ENCODE results near the gene NDUFAF3. TPM values are rescaled to one million over a fixed set of nuclear protein-coding genes. Genes with fewer than 3 reads are reported as not detected.

The NDUFAF3 gene
- polyA plus RNA-seq, 1 of the 3 experiments (the other 2 are of a cell fraction), result 104 TPM

DNA sequence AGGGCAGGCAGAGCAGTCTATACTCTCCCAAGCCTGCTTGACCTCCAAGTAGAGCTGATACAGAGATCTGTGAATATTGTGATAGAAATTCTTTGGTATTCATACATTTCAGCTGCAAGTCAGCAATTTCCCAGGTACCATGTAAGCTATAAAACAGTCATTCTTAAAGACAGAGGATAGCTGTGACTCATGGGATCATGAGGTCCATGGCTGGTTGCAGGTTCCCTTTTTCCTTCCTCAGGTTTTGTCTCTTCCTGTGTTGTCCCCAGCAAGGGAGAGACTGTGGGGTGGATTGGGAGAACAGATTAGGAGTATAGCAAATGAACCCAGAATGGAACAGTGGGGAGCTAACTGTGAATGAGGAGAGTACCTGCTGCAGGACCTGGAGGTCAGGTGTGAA lies 37.3 kb upstream of the NDUFAF3 start:
- Histone ChIP-seq H3K9me2 (no peaks in the 10 kb centered on the region), H3F3A (replicated peaks; ENCODE audit: insufficient read depth) (peaks cover 11% of the 10 kb centered on the region), H3K27ac (ENCODE audit: low read depth in 2 of 2, low read length in 1 of 2) (no peak overlapping the region), H2AFZ (ENCODE audit: low read depth) (no peak overlapping the region), H4K20me1 (ENCODE audit: insufficient read depth) (no peaks in the 10 kb centered on the region), H3K36me3 (replicated peaks in 1 of 2; ENCODE audit: control insufficient read depth in 1 of 2, insufficient read depth in 2 of 2, low read length in 1 of 2) (peaks cover 33 to 48% of the 10 kb centered on the region in 2 experiments), H3K27me3 (ENCODE audit: insufficient read depth) (no peaks in the 10 kb centered on the region), H3K9me3 (no peaks in the 10 kb centered on the region), H3K9ac (no peak overlapping the region), H3K4me3 (ENCODE audit: low read depth in 2 of 2, low read length in 1 of 2) (no peak overlapping the region), H3K79me2 (ENCODE audit: insufficient read depth) (no peaks in the 10 kb centered on the region), H3K4me1 (ENCODE audit: control insufficient read depth in 1 of 2, insufficient read depth in 2 of 2, low read depth in 1 of 2, low read length in 1 of 2) (no peaks in the 10 kb centered on the region), H3K4me2 (no peak overlapping the region)
- no peak for DNase-seq
- ChIA-PET POLR2A (no interaction called here), CTCF (interaction anchor here (0.7 to 1.2 kb wide), 3 partner anchors 20 to 33 kb away, joined by 3 to 5 read pairs (median 3); no protein-coding TSS in a partner anchor)
- TF ChIP-seq, protein P1, sequence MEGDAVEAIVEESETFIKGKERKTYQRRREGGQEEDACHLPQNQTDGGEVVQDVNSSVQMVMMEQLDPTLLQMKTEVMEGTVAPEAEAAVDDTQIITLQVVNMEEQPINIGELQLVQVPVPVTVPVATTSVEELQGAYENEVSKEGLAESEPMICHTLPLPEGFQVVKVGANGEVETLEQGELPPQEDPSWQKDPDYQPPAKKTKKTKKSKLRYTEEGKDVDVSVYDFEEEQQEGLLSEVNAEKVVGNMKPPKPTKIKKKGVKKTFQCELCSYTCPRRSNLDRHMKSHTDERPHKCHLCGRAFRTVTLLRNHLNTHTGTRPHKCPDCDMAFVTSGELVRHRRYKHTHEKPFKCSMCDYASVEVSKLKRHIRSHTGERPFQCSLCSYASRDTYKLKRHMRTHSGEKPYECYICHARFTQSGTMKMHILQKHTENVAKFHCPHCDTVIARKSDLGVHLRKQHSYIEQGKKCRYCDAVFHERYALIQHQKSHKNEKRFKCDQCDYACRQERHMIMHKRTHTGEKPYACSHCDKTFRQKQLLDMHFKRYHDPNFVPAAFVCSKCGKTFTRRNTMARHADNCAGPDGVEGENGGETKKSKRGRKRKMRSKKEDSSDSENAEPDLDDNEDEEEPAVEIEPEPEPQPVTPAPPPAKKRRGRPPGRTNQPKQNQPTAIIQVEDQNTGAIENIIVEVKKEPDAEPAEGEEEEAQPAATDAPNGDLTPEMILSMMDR (IDR thresholded peaks at IDR 0.05), result no peak
- TF ChIP-seq EP300 (IDR thresholded peaks at IDR 0.05; ENCODE audit: borderline replicate concordance in 1 of 2, low read depth in 1 of 2, low read length in 1 of 2) (no peak), SMC3 (IDR thresholded peaks at IDR 0.05; ENCODE audit: low read depth, low read length) (no peak), MEF2A (IDR thresholded peaks at IDR 0.05; ENCODE audit: borderline replicate concordance, low read depth) (no peak), FOXJ3 (CRISPR knock-in tag; IDR thresholded peaks at IDR 0.05) (no peak), CHD2 (IDR thresholded peaks at IDR 0.05; ENCODE audit: low read length, partially characterized antibody) (no peak), MXI1 (IDR thresholded peaks at IDR 0.05; ENCODE audit: low read depth, low read length) (no peak), FOSL2 (IDR thresholded peaks at IDR 0.05; ENCODE audit: borderline replicate concordance, low read depth) (no peak), JUND (IDR thresholded peaks at IDR 0.05) (no peak)
- TF ChIP-seq, protein P2, sequence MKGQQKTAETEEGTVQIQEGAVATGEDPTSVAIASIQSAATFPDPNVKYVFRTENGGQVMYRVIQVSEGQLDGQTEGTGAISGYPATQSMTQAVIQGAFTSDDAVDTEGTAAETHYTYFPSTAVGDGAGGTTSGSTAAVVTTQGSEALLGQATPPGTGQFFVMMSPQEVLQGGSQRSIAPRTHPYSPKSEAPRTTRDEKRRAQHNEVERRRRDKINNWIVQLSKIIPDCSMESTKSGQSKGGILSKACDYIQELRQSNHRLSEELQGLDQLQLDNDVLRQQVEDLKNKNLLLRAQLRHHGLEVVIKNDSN (IDR thresholded peaks at IDR 0.05; ENCODE audit: borderline replicate concordance, low read depth), result no peak
- TF ChIP-seq, protein P3, sequence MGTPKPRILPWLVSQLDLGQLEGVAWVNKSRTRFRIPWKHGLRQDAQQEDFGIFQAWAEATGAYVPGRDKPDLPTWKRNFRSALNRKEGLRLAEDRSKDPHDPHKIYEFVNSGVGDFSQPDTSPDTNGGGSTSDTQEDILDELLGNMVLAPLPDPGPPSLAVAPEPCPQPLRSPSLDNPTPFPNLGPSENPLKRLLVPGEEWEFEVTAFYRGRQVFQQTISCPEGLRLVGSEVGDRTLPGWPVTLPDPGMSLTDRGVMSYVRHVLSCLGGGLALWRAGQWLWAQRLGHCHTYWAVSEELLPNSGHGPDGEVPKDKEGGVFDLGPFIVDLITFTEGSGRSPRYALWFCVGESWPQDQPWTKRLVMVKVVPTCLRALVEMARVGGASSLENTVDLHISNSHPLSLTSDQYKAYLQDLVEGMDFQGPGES (IDR thresholded peaks at IDR 0.05; ENCODE audit: low read depth, low read length), result no peak
- TF ChIP-seq, protein P4, sequence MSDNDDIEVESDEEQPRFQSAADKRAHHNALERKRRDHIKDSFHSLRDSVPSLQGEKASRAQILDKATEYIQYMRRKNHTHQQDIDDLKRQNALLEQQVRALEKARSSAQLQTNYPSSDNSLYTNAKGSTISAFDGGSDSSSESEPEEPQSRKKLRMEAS (IDR thresholded peaks at IDR 0.05; ENCODE audit: low read depth), result no peak
- TF ChIP-seq, protein P5, sequence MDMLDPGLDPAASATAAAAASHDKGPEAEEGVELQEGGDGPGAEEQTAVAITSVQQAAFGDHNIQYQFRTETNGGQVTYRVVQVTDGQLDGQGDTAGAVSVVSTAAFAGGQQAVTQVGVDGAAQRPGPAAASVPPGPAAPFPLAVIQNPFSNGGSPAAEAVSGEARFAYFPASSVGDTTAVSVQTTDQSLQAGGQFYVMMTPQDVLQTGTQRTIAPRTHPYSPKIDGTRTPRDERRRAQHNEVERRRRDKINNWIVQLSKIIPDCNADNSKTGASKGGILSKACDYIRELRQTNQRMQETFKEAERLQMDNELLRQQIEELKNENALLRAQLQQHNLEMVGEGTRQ (IDR thresholded peaks at IDR 0.05; ENCODE audit: borderline replicate concordance, low read depth, low read length), result no peak

Measured in SK-N-SH (cell line).